ENCODE measurements around the gene SESN1.
"Not testable (repeated sequence)": the region's sequence is repeated elsewhere in the genome, so short reads cannot be mapped to it uniquely, and the experiment has no call there.

The SESN1 gene

GRCh38 chr6:109093732-109094415, 772 bp downstream of the SESN1 start:
- no peak for DNase-seq

DNA sequence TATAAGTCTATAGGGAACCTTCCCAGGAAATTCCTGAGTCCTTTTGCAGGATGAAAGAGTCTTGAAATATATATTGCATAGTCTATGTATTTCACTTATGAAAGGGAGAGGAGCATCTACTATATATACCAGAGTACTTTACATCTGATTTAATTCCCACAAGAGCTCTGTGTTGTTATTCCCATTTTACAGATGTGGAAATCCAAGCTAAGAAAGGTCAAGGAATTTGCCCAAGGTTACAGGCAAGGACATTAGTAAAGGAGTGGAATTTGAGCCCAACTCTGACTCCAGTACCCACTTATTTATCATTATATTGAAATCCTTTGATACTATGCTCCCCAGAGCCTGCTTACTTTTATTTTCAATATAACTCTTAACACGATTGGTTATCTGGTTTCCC, 2.6 kb downstream of the SESN1 start:
- DNase-seq = no peak

GRCh38 chr6:109091314-109092024, 3.2 kb downstream of the SESN1 start:
- DNase-seq = no peak

DNA sequence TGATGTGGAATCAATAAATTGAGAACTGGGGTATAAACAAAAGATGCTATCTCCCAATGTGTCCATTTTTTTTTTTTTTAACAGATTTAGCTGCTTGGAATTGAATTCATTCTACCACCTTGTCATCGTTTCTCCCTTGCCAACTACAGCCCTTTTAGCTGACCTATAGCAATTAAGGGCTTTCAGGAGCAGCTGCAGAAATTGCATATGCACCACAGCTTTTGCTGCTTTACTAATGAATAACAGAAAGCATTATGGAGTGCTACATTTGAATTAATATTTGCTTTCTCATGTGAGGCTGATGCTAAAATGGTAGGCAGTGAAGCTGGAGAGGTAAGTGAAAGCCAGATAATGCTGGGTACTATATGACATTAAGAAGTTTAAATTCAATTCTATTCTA, 5.7 kb downstream of the SESN1 start:
- DNase-seq = no peak

DNA sequence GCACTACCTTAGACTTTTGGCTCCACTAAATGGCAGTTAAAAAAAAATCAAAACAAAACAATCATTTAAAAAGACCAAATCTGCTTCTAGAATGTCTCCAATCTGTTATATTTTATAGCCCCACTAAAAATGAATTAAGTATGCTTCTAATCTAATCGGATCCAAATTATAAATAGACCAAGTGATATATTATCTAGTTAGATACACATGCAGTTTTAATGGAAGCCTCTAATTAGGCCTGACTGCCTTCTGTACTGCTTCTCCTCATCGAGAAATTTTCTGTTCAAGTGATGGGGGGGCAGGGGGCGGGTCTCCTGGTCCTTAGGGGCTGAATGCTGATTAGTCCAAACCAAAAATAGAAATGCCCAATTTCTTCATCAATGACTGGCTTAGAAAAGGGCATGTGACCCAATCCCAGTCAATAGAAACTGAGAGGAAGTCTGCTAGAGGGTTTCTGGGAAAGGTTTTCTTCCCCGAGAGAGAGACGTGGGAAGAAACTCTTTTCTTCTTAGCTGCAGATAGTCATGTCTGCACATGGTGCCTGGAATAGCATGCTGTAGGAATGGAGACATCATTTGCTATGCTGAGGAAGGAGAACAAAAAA, 6.9 kb downstream of the SESN1 start:
- no peak for DNase-seq

DNA sequence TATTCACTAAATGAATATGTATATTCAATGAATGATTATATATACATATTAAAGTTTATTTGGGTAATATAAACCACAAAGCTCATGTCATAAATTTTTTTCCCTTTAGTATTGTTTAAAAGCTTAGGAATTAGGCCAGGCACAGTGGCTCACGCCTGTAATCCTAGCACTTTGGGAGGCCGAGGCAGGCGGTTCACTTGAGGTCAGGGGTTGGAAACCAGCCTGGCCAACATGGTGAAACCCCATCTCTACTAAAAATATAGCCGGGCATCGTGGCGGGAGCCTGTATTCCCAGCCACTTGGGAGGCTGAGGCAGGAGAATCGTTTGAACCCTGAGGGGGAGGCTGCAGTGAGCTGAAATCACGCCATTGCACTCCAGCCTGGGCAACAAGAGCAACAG, 10.5 kb downstream of the SESN1 start:
- DNase-seq = not testable (repeated sequence)

DNA sequence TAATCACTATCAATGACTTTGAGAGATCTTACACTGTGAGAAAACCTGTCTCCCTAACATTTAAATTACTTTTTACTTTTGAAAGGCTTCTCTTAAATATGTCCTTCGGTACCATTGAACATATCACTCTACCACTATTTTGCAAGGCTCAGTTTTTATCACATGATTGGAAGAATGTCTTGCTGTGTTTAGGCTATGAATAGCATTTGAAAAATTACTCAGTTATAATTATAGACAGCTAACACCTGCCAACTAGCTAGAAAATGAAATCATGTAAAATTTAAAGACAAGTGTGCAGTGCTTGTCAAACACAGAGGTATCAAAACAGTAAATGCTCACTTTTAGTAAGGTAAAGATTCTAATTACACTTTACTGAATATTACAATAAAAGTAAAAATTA, 11.0 kb downstream of the SESN1 start:
- no peak for DNase-seq

DNA sequence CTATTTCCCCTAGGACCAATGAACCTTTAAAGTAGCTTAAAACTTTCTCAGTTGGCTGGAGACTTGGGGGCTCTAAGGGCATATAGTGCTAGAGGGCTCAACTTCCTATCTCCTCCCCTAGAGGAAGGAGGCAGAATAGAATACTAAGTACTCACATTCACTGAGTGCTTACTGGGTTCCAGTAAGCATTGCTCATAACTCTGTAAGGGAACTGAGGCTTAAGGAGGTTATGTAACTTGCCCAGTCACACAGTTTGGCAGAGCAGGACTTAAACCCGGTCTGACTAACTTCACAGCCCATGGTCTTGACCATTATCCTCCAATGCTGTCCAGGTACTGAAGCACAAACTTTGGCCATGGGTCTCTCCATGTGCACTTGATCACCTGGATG, 12.5 kb downstream of the SESN1 start:
- no peak for DNase-seq

- no peak for DNase-seq
Observed at GRCh38 chr6:109081516-109082187, 13.0 kb downstream of the SESN1 start.

DNA sequence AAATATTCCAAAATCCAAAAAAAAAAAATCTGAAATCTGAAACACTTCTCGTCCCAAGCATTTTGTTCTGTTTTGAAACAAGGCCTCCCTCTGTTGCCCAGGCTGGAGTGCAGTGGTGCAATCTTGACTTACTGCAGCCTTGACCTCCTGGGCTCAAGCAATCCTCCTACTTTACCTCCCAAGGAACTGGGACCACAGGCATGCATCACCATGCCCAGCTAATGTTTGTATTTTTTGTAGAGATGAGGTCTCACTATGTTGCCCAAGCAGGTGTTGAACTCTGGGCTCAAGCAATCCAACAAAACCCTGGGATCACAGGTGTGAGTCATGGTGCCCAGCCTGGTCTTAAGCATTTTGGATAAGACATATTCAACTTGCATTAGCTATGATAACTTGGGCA, 13.6 kb downstream of the SESN1 start:
- no peak for DNase-seq

- DNase-seq = no peak
Observed at GRCh38 chr6:109079981-109080380, 14.7 kb downstream of the SESN1 start.

DNA sequence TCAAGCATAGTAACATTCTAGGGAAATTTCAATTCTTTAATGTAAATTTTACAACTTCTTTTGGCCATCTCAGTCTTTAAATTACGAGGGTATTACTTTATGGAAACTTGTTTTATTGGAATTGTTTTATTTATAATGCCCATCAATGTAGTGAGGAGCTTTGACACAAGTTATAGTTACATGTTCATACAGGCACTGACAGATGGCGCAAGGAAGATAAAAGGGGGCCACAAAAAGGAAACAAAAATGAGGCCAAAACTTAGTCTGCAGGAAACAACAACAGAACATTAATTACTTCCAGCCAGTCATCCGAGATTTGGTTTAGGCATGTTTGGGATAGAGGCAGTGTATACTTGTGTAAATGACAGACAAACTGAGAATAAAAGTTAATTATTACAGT, 18.3 kb downstream of the SESN1 start:
- no peak for DNase-seq

DNA sequence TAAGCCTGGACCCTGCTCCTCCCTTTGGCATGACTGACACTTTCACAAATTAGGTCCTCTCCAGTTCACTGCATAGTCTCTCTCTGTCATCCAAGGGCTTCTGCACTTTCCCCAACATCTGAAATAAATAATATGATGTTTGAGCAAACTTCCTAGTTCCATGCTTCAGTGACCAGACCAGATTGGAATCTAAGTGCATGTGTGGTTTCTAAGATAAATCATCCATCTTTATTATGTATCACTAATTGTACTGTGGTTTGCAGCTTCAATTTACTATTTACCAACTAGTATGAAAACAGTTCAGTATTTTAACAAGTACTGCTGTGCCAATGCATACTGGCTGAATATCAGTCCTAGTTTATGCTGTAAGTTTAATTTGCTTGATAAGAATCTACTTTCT, 18.7 kb downstream of the SESN1 start:
- DNase-seq = no peak

GRCh38 chr6:109074133-109074415, 20.6 kb downstream of the SESN1 start:
- no peak for DNase-seq

GRCh38 chr6:109073344-109074132, 21.1 kb downstream of the SESN1 start:
- DNase-seq = no peak

- no peak for DNase-seq
Observed at GRCh38 chr6:109071125-109071917, 23.3 kb downstream of the SESN1 start.

DNA sequence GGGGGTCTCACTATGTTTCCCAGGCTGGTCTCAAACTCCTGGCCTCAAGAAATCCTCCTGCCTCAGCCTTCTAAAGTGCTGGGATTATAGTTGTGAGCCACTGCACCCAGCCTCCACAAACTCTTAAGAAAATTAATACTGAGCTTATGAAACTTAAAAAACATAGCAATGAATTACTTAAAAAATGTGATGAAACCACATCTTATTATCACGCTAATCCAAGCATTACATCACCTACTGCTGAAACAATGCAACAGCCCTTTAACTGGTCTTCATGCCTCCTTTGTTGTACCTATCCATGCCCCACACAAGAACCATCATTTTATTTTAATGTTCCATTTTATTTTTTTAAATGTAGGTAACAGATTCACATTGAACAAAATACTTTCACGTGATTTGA, 24.9 kb downstream of the SESN1 start:
- DNase-seq = no peak

- no peak for DNase-seq
Observed at GRCh38 chr6:109062767-109063352, 31.8 kb downstream of the SESN1 start.

- DNase-seq = no peak
Observed at GRCh38 chr6:109062216-109062615, 32.4 kb downstream of the SESN1 start.

- DNase-seq = no peak
Observed at GRCh38 chr6:109060571-109060970, 34.1 kb downstream of the SESN1 start.

GRCh38 chr6:109059571-109060021, 35.0 kb downstream of the SESN1 start:
- DNase-seq = no peak

- no peak for DNase-seq
Observed at GRCh38 chr6:109059153-109059552, 35.5 kb downstream of the SESN1 start.
